H1 (cell line): ENCODE data around the gene COG4. TPM values are rescaled to one million over a fixed set of nuclear protein-coding genes. Genes with fewer than 3 reads are reported as not detected.

Experiments used
- SRF ChIP-seq: IDR thresholded peaks from 2 replicates; pipeline ENCODE4 v1.6.1; 2011; ENCODE audit warnings: mild to moderate bottlenecking, low read depth, low read length, moderate library complexity
- polyA plus RNA-seq, 7 experiments: library from polyadenylated mRNA; depleted of rRNA in 3 of 7; stranded (reverse) in 5 of 7; unstranded in 2 of 7; fragments of >200 nt in 5 of 7; fragments of 200-250 nt in 2 of 7; gene quantifications; 1 replicate in 5 of 7; 2 replicates in 1 of 7; 4 replicates in 1 of 7; pipeline versions ENCODE4 v1.2.1 to v1.2.3, GENCODE V29; 2011 to 2013; ENCODE audit warnings: missing spikeins in 2 of 7, mixed read lengths in 2 of 7
- total RNA-seq: library from RNA; stranded (reverse); fragmentation: NEBNext Ultra II Directional; extraction: Animal tissue kit (Norgen Biotek cat#: 25700); gene quantifications from 2 replicates; pipeline ENCODE4 v1.2.1, GENCODE V29; 2021
- TF ChIP-seq, protein P1 (sequence below), 3 experiments: IDR thresholded peaks; 1 replicate in 2 of 3; 2 replicates in 1 of 3; pipeline versions ENCODE4 v1.5.1 to v1.6.1; 2011; ENCODE audit warnings: low read length in 3 of 3, mild to moderate bottlenecking in 3 of 3, inconsistent platforms in 2 of 3, low read depth in 1 of 3, moderate library complexity in 1 of 3; ENCODE audit not compliant: insufficient read depth in 1 of 3; ENCODE audit errors: control extremely low read depth in 1 of 3
- TF ChIP-seq, protein P2 (sequence below): IDR thresholded peaks from 2 replicates; pipeline ENCODE4 v1.6.1; 2011; ENCODE audit warnings: low read depth, mild to moderate bottlenecking, low read length; ENCODE audit not compliant: insufficient read depth

COG4 gene
- total and polyA plus RNA-seq, 2 of the 8 experiments (the other 6 are each of a cell fraction or from before 2014, with no cell fraction given) = 46.1 to 50.2 TPM

DNA sequence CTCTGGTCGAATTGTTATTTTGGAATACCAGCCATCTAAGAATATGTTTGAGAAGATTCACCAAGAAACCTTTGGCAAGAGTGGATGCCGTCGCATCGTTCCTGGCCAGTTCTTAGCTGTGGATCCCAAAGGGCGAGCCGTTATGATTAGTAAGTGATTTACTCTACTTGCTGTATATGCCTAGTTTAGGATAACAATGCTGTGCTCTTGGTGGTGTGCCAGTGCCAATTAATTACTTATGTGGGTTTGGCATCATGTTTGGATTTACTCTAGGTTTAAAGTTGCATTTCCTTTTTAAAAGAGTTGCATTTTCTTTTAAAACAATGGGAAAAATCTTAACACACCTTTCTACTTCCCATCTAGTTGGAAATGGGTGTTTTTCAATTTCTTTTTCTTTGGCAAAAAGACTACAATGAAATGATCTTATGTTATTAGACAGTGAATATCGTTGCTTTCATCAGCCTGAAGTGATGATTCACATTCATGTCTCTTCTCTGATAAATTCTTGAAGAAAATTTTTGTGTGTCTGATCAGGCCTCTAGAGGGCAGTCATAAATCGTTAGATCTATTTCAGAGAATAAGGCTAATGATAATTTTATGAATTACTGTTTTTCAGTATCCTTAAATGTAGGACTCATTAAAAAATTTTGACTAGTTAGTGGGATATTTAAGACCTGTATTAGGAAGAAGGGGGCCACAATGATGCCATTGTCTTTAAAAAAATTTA, 5.9 kb upstream of the COG4 start (continued):
- TF ChIP-seq, protein P1, sequence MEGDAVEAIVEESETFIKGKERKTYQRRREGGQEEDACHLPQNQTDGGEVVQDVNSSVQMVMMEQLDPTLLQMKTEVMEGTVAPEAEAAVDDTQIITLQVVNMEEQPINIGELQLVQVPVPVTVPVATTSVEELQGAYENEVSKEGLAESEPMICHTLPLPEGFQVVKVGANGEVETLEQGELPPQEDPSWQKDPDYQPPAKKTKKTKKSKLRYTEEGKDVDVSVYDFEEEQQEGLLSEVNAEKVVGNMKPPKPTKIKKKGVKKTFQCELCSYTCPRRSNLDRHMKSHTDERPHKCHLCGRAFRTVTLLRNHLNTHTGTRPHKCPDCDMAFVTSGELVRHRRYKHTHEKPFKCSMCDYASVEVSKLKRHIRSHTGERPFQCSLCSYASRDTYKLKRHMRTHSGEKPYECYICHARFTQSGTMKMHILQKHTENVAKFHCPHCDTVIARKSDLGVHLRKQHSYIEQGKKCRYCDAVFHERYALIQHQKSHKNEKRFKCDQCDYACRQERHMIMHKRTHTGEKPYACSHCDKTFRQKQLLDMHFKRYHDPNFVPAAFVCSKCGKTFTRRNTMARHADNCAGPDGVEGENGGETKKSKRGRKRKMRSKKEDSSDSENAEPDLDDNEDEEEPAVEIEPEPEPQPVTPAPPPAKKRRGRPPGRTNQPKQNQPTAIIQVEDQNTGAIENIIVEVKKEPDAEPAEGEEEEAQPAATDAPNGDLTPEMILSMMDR (IDR thresholded peaks at IDR 0.05; ENCODE audit: control extremely low read depth in 1 of 3, insufficient read depth in 1 of 3, low read depth in 1 of 3, low read length in 3 of 3) = no peak
- TF ChIP-seq SRF = no peak
- TF ChIP-seq, protein P2, sequence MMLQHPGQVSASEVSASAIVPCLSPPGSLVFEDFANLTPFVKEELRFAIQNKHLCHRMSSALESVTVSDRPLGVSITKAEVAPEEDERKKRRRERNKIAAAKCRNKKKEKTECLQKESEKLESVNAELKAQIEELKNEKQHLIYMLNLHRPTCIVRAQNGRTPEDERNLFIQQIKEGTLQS = no peak
- TF ChIP-seq, all 59 proteins: peak for 0
